SK-N-SH (cell line): ENCODE results near the gene IP6K1. TPM values are rescaled to one million over a fixed set of nuclear protein-coding genes. Genes with fewer than 3 reads are reported as not detected.

ENCODE experiments used
- CTCF ChIA-PET: fragments of 300-600, 350-600 bp; formaldehyde crosslinking; extraction: SDS; loops from one replicate; lab custom pipeline; 2021; lab: Yijun Ruan, JAX
- POLR2A ChIA-PET: fragments of 350-600 bp; sonication (Branson Sonifier 250); formaldehyde crosslinking; extraction: SDS; loops from one replicate; lab custom pipeline; 2020; ENCODE audit warnings: antibody characterized with exemption, inconsistent platforms; lab: Yijun Ruan, JAX
- DNase-seq: peaks from one replicate; pipeline ENCODE4 v3.0.0; 2012
- H2AFZ ChIP-seq: fragments of 200-600 bp; sonication (generic); 2 replicates; pipeline ENCODE4 v1.8.1; 2016; ENCODE audit warnings: antibody characterized with exemption, mild to moderate bottlenecking, low read depth
- H3F3A ChIP-seq: fragments of 200-600 bp; sonication (generic); replicated peaks from 2 replicates; pipeline ENCODE3; 2016; ENCODE audit warnings: antibody characterized with exemption, mild to moderate bottlenecking; ENCODE audit not compliant: insufficient read depth
- H3K27ac ChIP-seq, 2 experiments: fragments of 200-500 bp in 1 of 2; fragments of 200-600 bp in 1 of 2; sonication (Bioruptor generic) in 1 of 2; sonication (generic), shearing (Covaris generic) in 1 of 2; 2 replicates each; pipeline versions ENCODE4 v1.5.1 to v1.6.1; 2014 to 2016; ENCODE audit warnings: low read depth in 2 of 2, inconsistent platforms in 1 of 2, low read length in 1 of 2, mild to moderate bottlenecking in 1 of 2, mixed read lengths in 1 of 2
- H3K27me3 ChIP-seq: fragments of 200-600 bp; sonication (generic), shearing (Covaris generic); 2 replicates; pipeline ENCODE4 v1.6.1; 2016; ENCODE audit warnings: mixed run types; ENCODE audit not compliant: insufficient read depth
- H3K36me3 ChIP-seq, 2 experiments: fragments of 200-500 bp in 1 of 2; fragments of 200-600 bp in 1 of 2; sonication (Bioruptor generic) in 1 of 2; sonication (generic) in 1 of 2; replicated peaks in 1 of 2; 2 replicates each; pipeline versions ENCODE3 to v1.5.1; 2014 to 2016; ENCODE audit warnings: low read length in 1 of 2, mild to moderate bottlenecking in 1 of 2; ENCODE audit not compliant: insufficient read depth in 2 of 2, control insufficient read depth in 1 of 2
- H3K4me1 ChIP-seq, 2 experiments: fragments of 200-500 bp in 1 of 2; fragments of 200-600 bp in 1 of 2; sonication (Bioruptor generic) in 1 of 2; sonication (generic), shearing (Covaris generic) in 1 of 2; 2 replicates each; pipeline versions ENCODE4 v1.5.1 to v1.6.1; 2014 to 2016; ENCODE audit warnings: low read depth in 1 of 2, low read length in 1 of 2, mixed run types in 1 of 2; ENCODE audit not compliant: insufficient read depth in 2 of 2, control insufficient read depth in 1 of 2
- H3K4me2 ChIP-seq: fragments of 200-600 bp; sonication (generic), shearing (Covaris generic); 2 replicates; pipeline ENCODE4 v1.6.1; 2017; ENCODE audit warnings: mixed run types
- H3K4me3 ChIP-seq, 2 experiments: fragments of 200-500 bp in 1 of 2; fragments of 200-600 bp in 1 of 2; sonication (Bioruptor generic) in 1 of 2; sonication (generic), shearing (Covaris generic) in 1 of 2; 2 replicates each; pipeline versions ENCODE4 v1.5.1 to v1.8.1; 2014 to 2016; ENCODE audit warnings: low read depth in 2 of 2, inconsistent platforms in 1 of 2, low read length in 1 of 2, mild to moderate bottlenecking in 1 of 2, mixed read lengths in 1 of 2, moderate library complexity in 1 of 2
- H3K79me2 ChIP-seq: fragments of 200-600 bp; sonication (generic); 2 replicates; pipeline ENCODE4 v1.8.1; 2017; ENCODE audit warnings: mild to moderate bottlenecking; ENCODE audit not compliant: insufficient read depth
- H3K9ac ChIP-seq: fragments of 200-600 bp; sonication (generic); 2 replicates; pipeline ENCODE4 v1.6.1; 2017; ENCODE audit warnings: mixed run types
- H3K9me2 ChIP-seq: fragments of 200-600 bp; sonication (generic); 2 replicates; pipeline ENCODE4 v1.6.1; 2017; ENCODE audit warnings: mixed run types
- H3K9me3 ChIP-seq: fragments of 200-600 bp; sonication (generic); 2 replicates; pipeline ENCODE4 v1.6.1; 2017; ENCODE audit warnings: mixed run types, mild to moderate bottlenecking, moderate library complexity
- H4K20me1 ChIP-seq: fragments of 200-600 bp; sonication (generic); 2 replicates; pipeline ENCODE4 v1.6.1; 2017; ENCODE audit warnings: mild to moderate bottlenecking, mixed run types; ENCODE audit not compliant: insufficient read depth
- CHD2 ChIP-seq: fragments of 150-350 bp; IDR thresholded peaks from 2 replicates; pipeline ENCODE4 v1.6.1; 2018; ENCODE audit warnings: low read length; ENCODE audit not compliant: partially characterized antibody
- ELF1 ChIP-seq: IDR thresholded peaks from 2 replicates; pipeline ENCODE4 v1.4.0; 2012
- EP300 ChIP-seq, 2 experiments: IDR thresholded peaks; 2 replicates each; pipeline versions ENCODE4 v1.4.0 to v1.6.1; 2012; ENCODE audit warnings: borderline replicate concordance in 1 of 2, low read depth in 1 of 2, low read length in 1 of 2
- FOXJ3 ChIP-seq: sonication (generic); formaldehyde crosslinking; IDR thresholded peaks from 2 replicates; pipeline ENCODE4 v1.5.1; 2020; ENCODE audit warnings: mild to moderate bottlenecking, missing genetic modification reagents
- FOXM1 ChIP-seq: IDR thresholded peaks from 2 replicates; pipeline ENCODE4 v1.4.0; 2012; ENCODE audit warnings: low read depth, mild to moderate bottlenecking
- JUND ChIP-seq: IDR thresholded peaks from 2 replicates; pipeline ENCODE4 v1.4.0; 2012
- MEF2A ChIP-seq: IDR thresholded peaks from 2 replicates; pipeline ENCODE4 v1.4.0; 2012; ENCODE audit warnings: low read depth, borderline replicate concordance
- POLR2AphosphoS5 ChIP-seq: IDR thresholded peaks from 2 replicates; pipeline ENCODE4 v1.6.1; 2012; ENCODE audit warnings: low read depth, low read length
- RAD21 ChIP-seq: IDR thresholded peaks from 2 replicates; pipeline ENCODE4 v1.6.1; 2012; ENCODE audit warnings: mild to moderate bottlenecking, low read length
- RXRA ChIP-seq: IDR thresholded peaks from 2 replicates; pipeline ENCODE4 v1.4.0; 2012; ENCODE audit warnings: low read depth, mild to moderate bottlenecking, borderline replicate concordance
- SMC3 ChIP-seq: IDR thresholded peaks from 2 replicates; pipeline ENCODE4 v1.6.1; 2012; ENCODE audit warnings: low read depth, low read length, improper control_type of control experiment
- YY1 ChIP-seq: IDR thresholded peaks from 2 replicates; pipeline ENCODE4 v1.4.0; 2012; ENCODE audit warnings: low read depth, mild to moderate bottlenecking
- WGBS: methylation state at CpG from one replicate; pipeline ENCODE4 v1.1.6; 2017; ENCODE audit warnings: low lambda C conversion rate; 5-methylcytosine and 5-hydroxymethylcytosine counted together
- polyA plus RNA-seq, 3 experiments: library from polyadenylated mRNA; depleted of rRNA; stranded (reverse); fragments of >200 nt; gene quantifications; 2 replicates each; pipeline ENCODE4 v1.2.3, GENCODE V29; 2012
- TF ChIP-seq, protein P1 (sequence below): IDR thresholded peaks from 2 replicates; pipeline ENCODE4 v1.4.0; 2012; ENCODE audit warnings: low read depth, borderline replicate concordance
- TF ChIP-seq, protein P2 (sequence below): IDR thresholded peaks from 2 replicates; pipeline ENCODE4; 2012
- TF ChIP-seq, protein P3 (sequence below): fragments of 150-350 bp; IDR thresholded peaks from 2 replicates; pipeline ENCODE4 v1.6.1; 2017; ENCODE audit warnings: antibody characterized with exemption, low read length, low read depth, borderline replicate concordance
- TF ChIP-seq, protein P4 (sequence below): IDR thresholded peaks from 2 replicates; pipeline ENCODE4 v1.4.0; 2012; ENCODE audit warnings: low read depth

IP6K1 gene
- polyA plus RNA-seq, 1 of the 3 experiments (the other 2 are of a cell fraction): 23.3 TPM

DNA sequence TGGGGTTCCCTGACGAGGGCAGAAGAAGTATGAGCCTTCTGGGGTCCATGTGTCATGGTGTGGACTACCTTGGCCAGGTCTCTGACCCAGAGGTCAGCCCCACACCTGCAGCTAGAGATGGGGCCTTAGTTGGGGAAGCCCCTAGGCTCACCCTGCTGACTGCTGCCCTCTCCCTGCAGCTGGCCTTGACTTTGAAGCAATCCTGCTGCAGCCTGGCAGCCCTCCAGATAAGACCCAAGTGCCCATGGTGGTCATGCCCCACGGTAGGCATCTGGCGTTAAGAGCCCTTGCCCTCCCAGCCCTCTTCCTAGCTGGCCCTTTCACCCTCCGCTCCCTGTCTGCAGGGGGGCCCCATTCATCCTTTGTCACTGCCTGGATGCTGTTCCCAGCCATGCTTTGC lies 104.8 kb downstream of the IP6K1 start:
- H2AFZ ChIP-seq: no peak overlapping the region
- H3K36me3 ChIP-seq: peaks cover 16 to 72% of the 10 kb centered on the region in 2 experiments

DNA sequence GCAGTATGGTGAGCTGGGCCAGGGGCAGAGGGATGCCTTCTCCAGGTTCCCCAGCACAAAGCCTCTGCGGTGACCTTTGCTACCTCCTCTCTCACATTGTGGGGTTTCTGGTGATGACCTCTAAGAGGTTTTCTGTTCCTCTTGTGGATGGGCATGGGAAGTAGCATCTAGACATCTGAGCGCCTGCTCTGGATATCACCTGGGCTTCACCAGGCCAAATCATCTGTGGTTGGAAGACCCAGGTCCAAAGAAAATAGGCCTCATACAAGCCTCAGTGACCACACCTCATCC lies 105.2 kb downstream of the IP6K1 start:
- ChIA-PET POLR2A (interaction anchor here (0.5 kb wide), 1 partner anchor 146 kb away, joined by 3 read pairs; no protein-coding TSS in a partner anchor), CTCF (interaction anchor here (1.4 kb wide), 1 partner anchor 10 kb away, joined by 6 read pairs; no protein-coding TSS in a partner anchor)
- Histone ChIP-seq H3K4me3 (no peak overlapping the region), H3K27ac (no peak overlapping the region), H3K9me2 (no peaks in the 10 kb centered on the region), H3K27me3 (no peaks in the 10 kb centered on the region), H4K20me1 (no peaks in the 10 kb centered on the region), H3K9ac (no peak overlapping the region), H2AFZ (no peak overlapping the region), H3K4me2 (no peak overlapping the region), H3K9me3 (no peaks in the 10 kb centered on the region), H3K36me3 (peaks cover 19 to 76% of the 10 kb centered on the region in 2 experiments), H3F3A (no peaks in the 10 kb centered on the region), H3K79me2 (peaks cover under 1% of the 10 kb centered on the region; the same call in 1 of the 2 replicates), H3K4me1 (no peaks in the 10 kb centered on the region)
- TF ChIP-seq, protein P1, sequence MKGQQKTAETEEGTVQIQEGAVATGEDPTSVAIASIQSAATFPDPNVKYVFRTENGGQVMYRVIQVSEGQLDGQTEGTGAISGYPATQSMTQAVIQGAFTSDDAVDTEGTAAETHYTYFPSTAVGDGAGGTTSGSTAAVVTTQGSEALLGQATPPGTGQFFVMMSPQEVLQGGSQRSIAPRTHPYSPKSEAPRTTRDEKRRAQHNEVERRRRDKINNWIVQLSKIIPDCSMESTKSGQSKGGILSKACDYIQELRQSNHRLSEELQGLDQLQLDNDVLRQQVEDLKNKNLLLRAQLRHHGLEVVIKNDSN: no peak
- TF ChIP-seq POLR2AphosphoS5 (no peak), SMC3 (no peak), JUND (no peak), FOXM1 (no peak)
- TF ChIP-seq, protein P2, sequence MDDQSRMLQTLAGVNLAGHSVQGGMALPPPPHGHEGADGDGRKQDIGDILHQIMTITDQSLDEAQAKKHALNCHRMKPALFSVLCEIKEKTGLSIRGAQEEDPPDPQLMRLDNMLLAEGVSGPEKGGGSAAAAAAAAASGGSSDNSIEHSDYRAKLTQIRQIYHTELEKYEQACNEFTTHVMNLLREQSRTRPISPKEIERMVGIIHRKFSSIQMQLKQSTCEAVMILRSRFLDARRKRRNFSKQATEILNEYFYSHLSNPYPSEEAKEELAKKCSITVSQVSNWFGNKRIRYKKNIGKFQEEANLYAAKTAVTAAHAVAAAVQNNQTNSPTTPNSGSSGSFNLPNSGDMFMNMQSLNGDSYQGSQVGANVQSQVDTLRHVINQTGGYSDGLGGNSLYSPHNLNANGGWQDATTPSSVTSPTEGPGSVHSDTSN: no peak
- TF ChIP-seq, protein P3, sequence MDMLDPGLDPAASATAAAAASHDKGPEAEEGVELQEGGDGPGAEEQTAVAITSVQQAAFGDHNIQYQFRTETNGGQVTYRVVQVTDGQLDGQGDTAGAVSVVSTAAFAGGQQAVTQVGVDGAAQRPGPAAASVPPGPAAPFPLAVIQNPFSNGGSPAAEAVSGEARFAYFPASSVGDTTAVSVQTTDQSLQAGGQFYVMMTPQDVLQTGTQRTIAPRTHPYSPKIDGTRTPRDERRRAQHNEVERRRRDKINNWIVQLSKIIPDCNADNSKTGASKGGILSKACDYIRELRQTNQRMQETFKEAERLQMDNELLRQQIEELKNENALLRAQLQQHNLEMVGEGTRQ: no peak
- no peak for DNase-seq
- 80% methylated on average over 1 of the region's 2 CpGs for WGBS

More for the DNA sequence above, 104.8 kb downstream of the IP6K1 start:
- WGBS: 100% methylated on average over 1 of the region's 4 CpGs
- H3K9me2 ChIP-seq: no peaks in the 10 kb centered on the region
- H3F3A ChIP-seq: no peaks in the 10 kb centered on the region
- no peak overlapping the region for H3K27ac ChIP-seq
- no peaks in the 10 kb centered on the region for H4K20me1 ChIP-seq
- CTCF ChIA-PET: no interaction called here
- no peak overlapping the region for H3K4me3 ChIP-seq
- POLR2A ChIA-PET: interaction anchor here (0.5 kb wide), 1 partner anchor 147 kb away, joined by 3 read pairs; no protein-coding TSS in a partner anchor
- H3K4me1 ChIP-seq: no peaks in the 10 kb centered on the region
- no peaks in the 10 kb centered on the region for H3K9me3 ChIP-seq
- no peaks in the 10 kb centered on the region for H3K79me2 ChIP-seq
- TF ChIP-seq EP300 (IDR thresholded peaks at IDR 0.05; ENCODE audit: borderline replicate concordance in 1 of 2, low read depth in 1 of 2, low read length in 1 of 2): no peak
- TF ChIP-seq FOXJ3 (CRISPR knock-in tag): no peak
- no peak for TF ChIP-seq CHD2
- no peak for TF ChIP-seq YY1
- TF ChIP-seq, protein P3: no peak
- TF ChIP-seq ELF1: no peak
- TF ChIP-seq MEF2A: no peak
- no peak for TF ChIP-seq RXRA
- TF ChIP-seq POLR2AphosphoS5: no peak
- TF ChIP-seq, protein P4, sequence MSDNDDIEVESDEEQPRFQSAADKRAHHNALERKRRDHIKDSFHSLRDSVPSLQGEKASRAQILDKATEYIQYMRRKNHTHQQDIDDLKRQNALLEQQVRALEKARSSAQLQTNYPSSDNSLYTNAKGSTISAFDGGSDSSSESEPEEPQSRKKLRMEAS: no peak
- TF ChIP-seq RAD21: no peak
- TF ChIP-seq SMC3: no peak
- TF ChIP-seq, all 33 proteins: peak for 0
- DNase-seq: no peak
- Histone ChIP-seq H3K9ac (no peak overlapping the region), H3K4me2 (no peak overlapping the region), H3K27me3 (no peaks in the 10 kb centered on the region)
